Karpas-422 (cell line): Measurements from ENCODE around the gene IL16. TPM values are rescaled to one million over a fixed set of nuclear protein-coding genes. Genes with fewer than 3 reads are reported as not detected.
"Not testable (repeated sequence)": the region's sequence is repeated elsewhere in the genome, so short reads cannot be mapped to it uniquely, and the experiment has no call there.

ENCODE experiments used
- DNase-seq: peaks from one replicate; pipeline ENCODE4 v3.0.0-alpha.2; 2015
- H2AFZ ChIP-seq: fragments of 200-600 bp; sonication (generic); 2 replicates; pipeline ENCODE4 v1.6.1; 2014; ENCODE audit warnings: antibody characterized with exemption, low read length, mixed read lengths
- H3K27ac ChIP-seq: fragments of 200-600 bp; sonication (generic); 2 replicates; pipeline ENCODE4 v1.5.1; 2014; ENCODE audit warnings: mild to moderate bottlenecking, low read length, moderate library complexity
- H3K27me3 ChIP-seq: fragments of 200-600 bp; sonication (generic); 2 replicates; pipeline ENCODE4 v1.6.1; 2014; ENCODE audit warnings: low read length, mixed read lengths
- H3K36me3 ChIP-seq: fragments of 200-600 bp; sonication (generic); 2 replicates; pipeline ENCODE4 v1.6.1; 2014; ENCODE audit warnings: low read length, mixed read lengths; ENCODE audit not compliant: insufficient read depth
- H3K4me1 ChIP-seq: fragments of 200-600 bp; sonication (generic); 2 replicates; pipeline ENCODE4 v1.6.1; 2014; ENCODE audit warnings: mild to moderate bottlenecking, low read length, mixed read lengths
- H3K4me2 ChIP-seq: fragments of 200-600 bp; sonication (generic); 2 replicates; pipeline ENCODE4 v1.6.1; 2014; ENCODE audit warnings: low read length, low read depth, mild to moderate bottlenecking; ENCODE audit not compliant: poor library complexity, severe bottlenecking
- H3K4me3 ChIP-seq: fragments of 200-600 bp; sonication (generic); 2 replicates; pipeline ENCODE4 v1.5.1; 2014; ENCODE audit warnings: mild to moderate bottlenecking, antibody characterized with exemption, low read length, mixed read lengths
- H3K79me2 ChIP-seq: fragments of 200-600 bp; sonication (generic); 2 replicates; pipeline ENCODE4 v1.6.1; 2014; ENCODE audit warnings: mild to moderate bottlenecking, low read length, mixed read lengths
- H3K9ac ChIP-seq: fragments of 200-600 bp; sonication (generic); 2 replicates; pipeline ENCODE4 v1.6.0; 2014; ENCODE audit warnings: low read length
- H3K9me2 ChIP-seq: fragments of 200-600 bp; sonication (generic), shearing (Covaris generic); replicated peaks from 2 replicates; pipeline ENCODE4 v1.6.0; 2014; ENCODE audit warnings: mild to moderate bottlenecking, low read length, moderate library complexity; ENCODE audit not compliant: insufficient read depth
- H3K9me3 ChIP-seq: fragments of 300-700, 200-600 bp; sonication (generic); 2 replicates; pipeline ENCODE4 v1.6.1; 2014; ENCODE audit warnings: low read length, mixed read lengths
- H4K20me1 ChIP-seq: fragments of 200-600 bp; sonication (generic); 2 replicates; pipeline ENCODE4 v1.6.1; 2014; ENCODE audit warnings: mild to moderate bottlenecking, antibody characterized with exemption, low read length, low read depth; ENCODE audit not compliant: insufficient read depth
- total RNA-seq: library from RNA; depleted of rRNA; stranded (reverse); fragments of >200 nt; shearing (Covaris generic); gene quantifications from 2 replicates; pipeline ENCODE4 v1.2.3, GENCODE V29; 2014; ENCODE audit warnings: low replicate concordance

The IL16 gene
- total RNA-seq, 1 experiment from 2014 or later = 3.3 TPM

- peak overlapping the region; percentile 94 for H2AFZ ChIP-seq
- no peaks in the 10 kb centered on the region for H3K27me3 ChIP-seq
- peak overlapping the region; percentile 73 for H3K9ac ChIP-seq
- H3K9me3 ChIP-seq = no peaks in the 10 kb centered on the region
- no peak overlapping the region for H3K27ac ChIP-seq
- no peaks in the 10 kb centered on the region for H4K20me1 ChIP-seq
- peak overlapping the region; percentile 76 for H3K4me3 ChIP-seq
- H3K4me1 ChIP-seq = peaks cover 10% of the 10 kb centered on the region
- H3K36me3 ChIP-seq = no peaks in the 10 kb centered on the region
- peak overlapping the region; percentile 84 for H3K4me2 ChIP-seq
- no peaks in the 10 kb centered on the region for H3K79me2 ChIP-seq
- H3K9me2 ChIP-seq = no peaks in the 10 kb centered on the region
- DNase-seq = no peak
Observed at GRCh38 chr15:81323559-81323943, 126.9 kb downstream of the IL16 start.

DNA sequence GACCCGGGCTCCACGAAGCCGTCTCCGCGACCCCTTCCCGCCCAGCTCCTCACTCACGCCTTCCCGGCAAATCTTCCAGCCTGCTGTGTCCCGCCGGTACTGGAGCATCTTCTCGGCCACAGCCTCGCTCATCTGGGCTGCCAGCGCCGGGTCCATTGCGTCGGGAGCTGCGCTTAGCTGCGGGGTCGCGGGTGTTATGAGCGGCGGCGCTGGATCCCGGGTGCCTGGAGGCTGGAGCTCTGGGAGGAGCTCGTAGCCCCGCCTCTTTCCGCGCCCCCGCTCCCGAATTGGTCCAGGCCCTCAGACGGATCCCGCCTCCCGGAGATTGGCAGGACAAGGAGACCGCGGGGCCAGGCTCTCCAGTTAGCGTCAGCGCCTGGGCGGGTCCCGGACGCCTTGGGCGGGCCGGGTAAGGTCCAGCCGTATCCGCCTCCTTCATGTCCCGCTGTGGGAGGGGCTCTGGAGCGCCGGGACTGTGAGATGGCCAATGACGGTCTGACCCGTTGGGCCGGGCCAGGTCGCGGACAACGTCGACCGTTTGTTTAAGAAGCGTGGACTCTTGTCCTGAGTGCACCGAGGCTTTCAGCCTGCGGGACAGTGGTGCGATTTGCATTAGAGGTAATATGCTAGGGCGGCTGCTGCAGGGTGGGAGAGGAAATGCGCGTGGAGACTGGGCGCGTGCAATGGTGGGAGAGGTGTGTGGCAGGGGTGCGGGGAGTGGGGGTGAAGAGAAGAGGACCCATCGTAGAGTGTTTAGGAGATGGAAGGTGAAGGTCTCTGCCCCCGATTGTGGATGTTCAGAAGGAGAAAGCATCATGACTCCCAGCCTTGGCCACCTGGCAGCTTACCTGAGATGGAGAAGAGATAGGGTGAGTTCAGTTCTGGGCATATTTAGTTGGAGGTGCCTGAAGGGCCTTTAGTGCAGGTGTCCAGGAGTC, 127.5 kb downstream of the IL16 start, which contains the start of gene STARD5:
STARD5 (minus strand) TSS at position 198 of the 938 bp plus-strand sequence; CDS start at position 156, 42 bp downstream.
- no peak within 1 kb of the TSS for H3K27ac ChIP-seq
- peak within 1 kb of the TSS; percentile 76 for H3K4me3 ChIP-seq
- no peaks in the 10 kb centered on the region for H3K27me3 ChIP-seq
- peaks cover 10% of the 10 kb centered on the region for H3K4me1 ChIP-seq
- H3K36me3 ChIP-seq = no peaks in the 10 kb centered on the region
- peak within 1 kb of the TSS; percentile 94 for H2AFZ ChIP-seq
- H3K9me3 ChIP-seq = no peaks in the 10 kb centered on the region
- H3K79me2 ChIP-seq = no peaks in the 10 kb centered on the region
- H3K9ac ChIP-seq = peak within 1 kb of the TSS; percentile 73
- peak; percentile 98 for DNase-seq
- H4K20me1 ChIP-seq = no peaks in the 10 kb centered on the region
- no peaks in the 10 kb centered on the region for H3K9me2 ChIP-seq
- H3K4me2 ChIP-seq = peak within 1 kb of the TSS; percentile 84

DNA sequence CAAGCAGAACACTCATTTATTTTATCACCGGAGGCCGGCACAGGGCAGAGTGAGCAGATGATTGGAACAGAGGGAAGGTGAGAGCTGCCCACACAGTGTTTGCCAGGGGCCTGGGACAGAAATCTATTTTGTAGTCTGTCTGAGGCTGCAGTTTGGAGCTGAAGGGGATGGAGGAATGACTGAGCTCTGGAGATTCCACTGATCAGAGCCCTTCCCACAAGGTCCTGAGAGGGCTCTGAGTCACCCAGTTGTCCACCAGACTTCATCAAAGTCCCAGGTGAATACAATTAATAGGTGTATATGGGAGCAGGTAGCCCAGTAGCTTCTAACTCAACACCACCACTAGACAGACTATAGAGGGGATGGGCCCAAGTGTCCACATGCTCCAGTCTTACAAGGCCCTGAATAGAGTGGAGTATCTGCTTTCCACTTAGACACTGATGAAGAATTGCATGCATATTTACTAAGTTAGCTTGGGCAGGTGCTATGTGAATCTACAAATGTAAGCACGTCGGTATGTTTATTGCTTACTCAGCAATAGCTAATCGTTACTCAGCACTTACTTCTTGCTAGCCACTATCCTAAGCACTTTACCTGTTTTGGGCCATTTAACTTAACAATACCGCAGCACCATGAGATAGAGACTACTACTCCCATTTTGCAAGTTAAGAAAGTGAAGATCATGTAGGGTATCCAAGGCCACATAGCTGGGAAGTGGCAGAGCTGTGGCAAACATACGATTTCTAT, 130.0 kb downstream of the IL16 start:
- H3K4me2 ChIP-seq = no peak overlapping the region

GRCh38 chr15:81327516-81327915, 130.8 kb downstream of the IL16 start:
- no peak overlapping the region for H3K4me2 ChIP-seq
- H3K79me2 ChIP-seq = no peaks in the 10 kb centered on the region
- H3K27ac ChIP-seq = no peak overlapping the region
- H3K4me1 ChIP-seq = peaks cover 10% of the 10 kb centered on the region
- H3K9me3 ChIP-seq = no peaks in the 10 kb centered on the region
- H3K27me3 ChIP-seq = no peaks in the 10 kb centered on the region
- no peaks in the 10 kb centered on the region for H4K20me1 ChIP-seq
- H3K36me3 ChIP-seq = no peaks in the 10 kb centered on the region
- H3K9me2 ChIP-seq = no peaks in the 10 kb centered on the region
- no peak overlapping the region for H3K4me3 ChIP-seq
- no peak overlapping the region for H3K9ac ChIP-seq
- H2AFZ ChIP-seq = no peak overlapping the region
- DNase-seq = no peak

More for the DNA sequence above, 130.0 kb downstream of the IL16 start:
- no peaks in the 10 kb centered on the region for H3K27me3 ChIP-seq
- no peak overlapping the region for H3K4me3 ChIP-seq
- H3K9me3 ChIP-seq = no peaks in the 10 kb centered on the region
- H3K36me3 ChIP-seq = no peaks in the 10 kb centered on the region
- no peaks in the 10 kb centered on the region for H4K20me1 ChIP-seq
- no peaks in the 10 kb centered on the region for H3K79me2 ChIP-seq
- no peak for DNase-seq
- no peak overlapping the region for H3K27ac ChIP-seq
- no peaks in the 10 kb centered on the region for H3K9me2 ChIP-seq
- H3K9ac ChIP-seq = no peak overlapping the region
- peaks cover 10% of the 10 kb centered on the region for H3K4me1 ChIP-seq
- H2AFZ ChIP-seq = no peak overlapping the region

- no peaks in the 10 kb centered on the region for H4K20me1 ChIP-seq
- no peaks in the 10 kb centered on the region for H3K9me3 ChIP-seq
- H3K4me2 ChIP-seq = no peak overlapping the region
- no peaks in the 10 kb centered on the region for H3K27me3 ChIP-seq
- H3K9me2 ChIP-seq = no peaks in the 10 kb centered on the region
- peaks cover 3% of the 10 kb centered on the region for H3K4me1 ChIP-seq
- no peak for DNase-seq
- no peak overlapping the region for H3K27ac ChIP-seq
- H3K79me2 ChIP-seq = no peaks in the 10 kb centered on the region
- no peak overlapping the region for H2AFZ ChIP-seq
- no peak overlapping the region for H3K4me3 ChIP-seq
- no peaks in the 10 kb centered on the region for H3K36me3 ChIP-seq
- no peak overlapping the region for H3K9ac ChIP-seq
Observed at GRCh38 chr15:81329446-81329845, 132.8 kb downstream of the IL16 start.

GRCh38 chr15:81330366-81331090, 133.8 kb downstream of the IL16 start:
- no peak overlapping the region for H3K9ac ChIP-seq
- H3K9me2 ChIP-seq = no peaks in the 10 kb centered on the region
- H3K79me2 ChIP-seq = no peaks in the 10 kb centered on the region
- H3K27me3 ChIP-seq = no peaks in the 10 kb centered on the region
- H3K27ac ChIP-seq = no peak overlapping the region
- no peaks in the 10 kb centered on the region for H3K4me1 ChIP-seq
- H3K9me3 ChIP-seq = no peaks in the 10 kb centered on the region
- no peaks in the 10 kb centered on the region for H3K36me3 ChIP-seq
- DNase-seq = no peak
- no peak overlapping the region for H3K4me3 ChIP-seq
- no peak overlapping the region for H3K4me2 ChIP-seq
- no peaks in the 10 kb centered on the region for H4K20me1 ChIP-seq
- H2AFZ ChIP-seq = no peak overlapping the region

DNA sequence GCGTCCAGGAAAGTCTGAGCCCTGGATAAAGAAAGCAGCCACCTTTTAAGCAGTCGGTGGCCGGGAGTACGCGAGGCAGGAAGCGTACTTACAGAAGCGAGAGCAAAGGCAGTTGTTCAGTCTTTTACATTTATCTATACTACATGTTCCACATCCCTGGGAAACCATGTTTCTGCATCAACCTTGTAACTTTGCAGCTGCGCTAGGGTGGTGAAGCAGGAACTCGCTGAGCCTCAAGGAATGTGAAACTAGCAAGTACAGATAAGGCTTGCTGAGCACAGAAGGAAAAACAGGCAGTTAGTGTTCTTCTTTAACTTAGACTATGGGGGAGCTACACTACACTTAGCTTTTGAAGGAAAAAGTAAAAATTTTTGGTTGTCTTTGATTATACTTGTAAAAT, 134.5 kb downstream of the IL16 start:
- not testable (repeated sequence) for H3K36me3 ChIP-seq, DNase-seq, H3K27ac ChIP-seq, H3K4me2 ChIP-seq, H3K27me3 ChIP-seq, H4K20me1 ChIP-seq, H3K9ac ChIP-seq, H3K4me1 ChIP-seq, H2AFZ ChIP-seq, H3K9me3 ChIP-seq, H3K4me3 ChIP-seq, H3K9me2 ChIP-seq, H3K79me2 ChIP-seq

GRCh38 chr15:81331600-81331999, 134.9 kb downstream of the IL16 start:
- H3K4me3 ChIP-seq = no peak overlapping the region
- no peak overlapping the region for H3K4me2 ChIP-seq
- no peaks in the 10 kb centered on the region for H3K79me2 ChIP-seq
- H3K9ac ChIP-seq = no peak overlapping the region
- H3K9me2 ChIP-seq = no peaks in the 10 kb centered on the region
- H4K20me1 ChIP-seq = no peaks in the 10 kb centered on the region
- H2AFZ ChIP-seq = no peak overlapping the region
- no peaks in the 10 kb centered on the region for H3K27me3 ChIP-seq
- no peaks in the 10 kb centered on the region for H3K9me3 ChIP-seq
- H3K4me1 ChIP-seq = no peaks in the 10 kb centered on the region
- H3K27ac ChIP-seq = no peak overlapping the region
- no peak for DNase-seq
- H3K36me3 ChIP-seq = no peaks in the 10 kb centered on the region
